ENCODE data around the gene LAMA5. TPM values are rescaled to one million over a fixed set of nuclear protein-coding genes. Genes with fewer than 3 reads are reported as not detected.

LAMA5 gene
- polyA plus RNA-seq, 1 donor (not counting 4 experiments of a cell fraction or from before 2014, with no cell fraction given), result 8.7 TPM

- H3K36me3 ChIP-seq (ENCODE audit: control insufficient read depth in 2 of 2, extremely low read depth in 1 of 2, insufficient read depth in 2 of 2, low read length in 2 of 2), result peaks cover 15 to 30% of the 10 kb centered on the region in 2 experiments
- H3K9ac ChIP-seq (ENCODE audit: control insufficient read depth, extremely low read depth, insufficient read depth, low read length), result peak overlapping the region; percentile 76
- H3K9me3 ChIP-seq (ENCODE audit: control insufficient read depth, low read depth, low read length), result no peaks in the 10 kb centered on the region
- no peak overlapping the region for H2AFZ ChIP-seq (ENCODE audit: control insufficient read depth, low read length)
- H3K79me2 ChIP-seq (ENCODE audit: control insufficient read depth, insufficient read depth, low read length), result peaks cover 36% of the 10 kb centered on the region
- dilution Hi-C loops (cut with MboI; ENCODE audit: extremely low pct_ligation_motif_present, low sequenced_read_pairs), result no loop called here
- no peaks in the 10 kb centered on the region for H3K27me3 ChIP-seq (ENCODE audit: control insufficient read depth, extremely low read depth, insufficient read depth, low read length)
- H4K20me1 ChIP-seq (ENCODE audit: control insufficient read depth, extremely low read depth, insufficient read depth, low read length), result no peaks in the 10 kb centered on the region
- H3K4me1 ChIP-seq (ENCODE audit: control insufficient read depth, extremely low read depth, insufficient read depth, low read length), result peaks cover 66% of the 10 kb centered on the region
- no peak for FAIRE-seq
- peak overlapping the region; percentile 97 for H3K27ac ChIP-seq (ENCODE audit: control insufficient read depth, insufficient read depth, low read length)
- H3K4me2 ChIP-seq (ENCODE audit: control insufficient read depth, extremely low read depth, insufficient read depth, low read depth, low read length), result no peak overlapping the region
- no peaks in the 10 kb centered on the region for H3K9me1 ChIP-seq (ENCODE audit: control insufficient read depth, extremely low read depth, insufficient read depth, low read length)
- H3K4me3 ChIP-seq (ENCODE audit: control insufficient read depth in 2 of 3, extremely low read depth in 1 of 3, insufficient read depth in 2 of 3, low read depth in 1 of 3, low read length in 3 of 3), result no peak overlapping the region
- no peak for TF ChIP-seq CTCF (optimal IDR thresholded peaks at IDR 0.05 in 1 of 3, IDR thresholded peaks at IDR 0.05 in 1 of 3, conservative IDR thresholded peaks at IDR 0.05 in 1 of 3; ENCODE audit: extremely low read depth in 1 of 3, insufficient read depth in 2 of 3, low read length in 3 of 3)
- TF ChIP-seq EZH2 (IDR thresholded peaks at IDR 0.05; ENCODE audit: low read length), result no peak
- DNase-seq (ENCODE audit: low read depth, low spot score), result no peak
Measured at GRCh38 chr20:62351469-62352401, 15.4 kb downstream of the LAMA5 start.

GRCh38 chr20:62350629-62351422, 16.3 kb downstream of the LAMA5 start:
- dilution Hi-C loops (cut with MboI; ENCODE audit: extremely low pct_ligation_motif_present, low sequenced_read_pairs), result no loop called here
- H3K27ac ChIP-seq (ENCODE audit: control insufficient read depth, insufficient read depth, low read length), result peak overlapping the region; percentile 97
- no peaks in the 10 kb centered on the region for H3K9me1 ChIP-seq (ENCODE audit: control insufficient read depth, extremely low read depth, insufficient read depth, low read length)
- no peaks in the 10 kb centered on the region for H3K27me3 ChIP-seq (ENCODE audit: control insufficient read depth, extremely low read depth, insufficient read depth, low read length)
- peak overlapping the region; percentile 76 for H3K9ac ChIP-seq (ENCODE audit: control insufficient read depth, extremely low read depth, insufficient read depth, low read length)
- peak; percentile 80 for FAIRE-seq
- H3K4me2 ChIP-seq (ENCODE audit: control insufficient read depth, extremely low read depth, insufficient read depth, low read depth, low read length), result peak overlapping the region; percentile 91
- TF ChIP-seq CTCF (optimal IDR thresholded peaks at IDR 0.05 in 1 of 3, IDR thresholded peaks at IDR 0.05 in 1 of 3, conservative IDR thresholded peaks at IDR 0.05 in 1 of 3; ENCODE audit: extremely low read depth in 1 of 3, insufficient read depth in 2 of 3, low read length in 3 of 3), result no peak
- no peak for TF ChIP-seq EZH2 (IDR thresholded peaks at IDR 0.05; ENCODE audit: low read length)
- H2AFZ ChIP-seq (ENCODE audit: control insufficient read depth, low read length), result no peak overlapping the region
- peaks cover 57% of the 10 kb centered on the region for H3K4me1 ChIP-seq (ENCODE audit: control insufficient read depth, extremely low read depth, insufficient read depth, low read length)
- peak overlapping the region in 1 of 3 experiments; percentile 56 for H3K4me3 ChIP-seq (ENCODE audit: control insufficient read depth in 2 of 3, extremely low read depth in 1 of 3, insufficient read depth in 2 of 3, low read depth in 1 of 3, low read length in 3 of 3)
- peaks cover 22 to 35% of the 10 kb centered on the region in 2 experiments for H3K36me3 ChIP-seq (ENCODE audit: control insufficient read depth in 2 of 2, extremely low read depth in 1 of 2, insufficient read depth in 2 of 2, low read length in 2 of 2)
- H3K79me2 ChIP-seq (ENCODE audit: control insufficient read depth, insufficient read depth, low read length), result peaks cover 28% of the 10 kb centered on the region
- H3K9me3 ChIP-seq (ENCODE audit: control insufficient read depth, low read depth, low read length), result no peaks in the 10 kb centered on the region
- H4K20me1 ChIP-seq (ENCODE audit: control insufficient read depth, extremely low read depth, insufficient read depth, low read length), result no peaks in the 10 kb centered on the region
- no peak for DNase-seq (ENCODE audit: low read depth, low spot score)

Measured in keratinocyte (primary cell).